A549 (cell line): ENCODE results near the gene KCNQ1OT1.

Experiments used
- CTCF ChIP-seq: fragments of >200 bp; sonication (Bioruptor Twin); formaldehyde crosslinking; IDR thresholded peaks from 3 replicates; pipeline ENCODE4 v1.5.1; 2016
- EHMT2 ChIP-seq: fragments of 200-600 bp; sonication (generic); IDR thresholded peaks from 2 replicates; pipeline ENCODE4 v1.6.1; 2016; ENCODE audit warnings: antibody characterized with exemption, low read depth, mild to moderate bottlenecking, moderate library complexity
- HMGXB4 ChIP-seq: fragments of 250-450 bp; sonication (Bioruptor Pico); IDR thresholded peaks from 2 replicates; pipeline ENCODE4 v1.5.0; 2021; ENCODE audit warnings: mild to moderate bottlenecking, moderate library complexity, borderline replicate concordance
- JUNB ChIP-seq: fragments of >200 bp; sonication (Bioruptor Twin); formaldehyde crosslinking; IDR thresholded peaks from 2 replicates; pipeline ENCODE4 v1.6.1; 2016
- PHF8 ChIP-seq: fragments of 200-600 bp; sonication (generic); IDR thresholded peaks from 2 replicates; pipeline ENCODE4 v1.6.1; 2016; ENCODE audit warnings: low read depth, mild to moderate bottlenecking, antibody characterized with exemption, moderate library complexity, borderline replicate concordance
- POLR2A ChIP-seq: IDR thresholded peaks from 2 replicates; pipeline ENCODE4 v1.6.1; 2012; ENCODE audit warnings: mild to moderate bottlenecking, low read length
- RAD21 ChIP-seq, 2 experiments: fragments of >200 bp in 1 of 2; sonication (Bioruptor Twin) in 1 of 2; formaldehyde crosslinking in 1 of 2; IDR thresholded peaks in 1 of 2; conservative IDR thresholded peaks in 1 of 2; 2 replicates in 1 of 2; 3 replicates in 1 of 2; pipeline ENCODE4 v1.6.1; 2012 to 2018; ENCODE audit warnings: inconsistent platforms in 1 of 2
- RFX5 ChIP-seq: fragments of 450-650 bp; IDR thresholded peaks from 2 replicates; pipeline ENCODE4 v1.7.1; 2014; ENCODE audit warnings: antibody characterized with exemption, mild to moderate bottlenecking, moderate library complexity
- RNF2 ChIP-seq: fragments of 200-600 bp; sonication (generic); IDR thresholded peaks from 2 replicates; pipeline ENCODE4 v1.6.1; 2016; ENCODE audit warnings: low read depth, mild to moderate bottlenecking, antibody characterized with exemption, moderate library complexity, borderline replicate concordance
- SMC3 ChIP-seq: fragments of >200 bp; sonication (Bioruptor Twin); formaldehyde crosslinking; IDR thresholded peaks from 3 replicates; pipeline ENCODE4 v1.6.1; 2018; ENCODE audit warnings: inconsistent platforms
- ZNF302 ChIP-seq: fragments of 250-450 bp; sonication (Bioruptor Pico); IDR thresholded peaks from 2 replicates; pipeline ENCODE4 v1.9.0; 2021; ENCODE audit warnings: inconsistent platforms, mild to moderate bottlenecking, moderate library complexity

- no peak for TF ChIP-seq JUNB
- no peak for TF ChIP-seq CTCF
- TF ChIP-seq EHMT2: no peak
- TF ChIP-seq POLR2A: no peak
- TF ChIP-seq RFX5: no peak
- TF ChIP-seq HMGXB4 (CRISPR knock-in tag): no peak
- TF ChIP-seq PHF8: no peak
- no peak for TF ChIP-seq ZNF302 (CRISPR knock-in tag)
- no peak for TF ChIP-seq SMC3
- TF ChIP-seq RNF2: no peak
- no peak for TF ChIP-seq RAD21 (conservative IDR thresholded peaks at IDR 0.05 in 1 of 2, IDR thresholded peaks at IDR 0.05 in 1 of 2)
Observed at GRCh38 chr11:2669634-2670469, 29.9 kb downstream of the KCNQ1OT1 start.
